HG02970 (cell line): Measurements from ENCODE around the gene FIG4.
"Not testable (repeated sequence)": the region's sequence is repeated elsewhere in the genome, so short reads cannot be mapped to it uniquely, and the experiment has no call there.

Source experiments
- ATAC-seq: cut with Tn5 transposase; IDR thresholded peaks from one replicate; pipeline ENCODE4 v1.9.1; 2021; ENCODE audit warnings: mild to moderate bottlenecking, moderate library complexity, moderate number of reproducible peaks; ENCODE audit not compliant: unreplicated experiment, low FRiP score

Gene FIG4

GRCh38 chr6:109747221-109747620 lies 56.1 kb downstream of the FIG4 start:
- ATAC-seq: no peak

GRCh38 chr6:109759098-109759955 lies 68.2 kb downstream of the FIG4 start:
- no peak for ATAC-seq

- no peak for ATAC-seq
Observed at GRCh38 chr6:109760208-109760607, 69.1 kb downstream of the FIG4 start.

DNA sequence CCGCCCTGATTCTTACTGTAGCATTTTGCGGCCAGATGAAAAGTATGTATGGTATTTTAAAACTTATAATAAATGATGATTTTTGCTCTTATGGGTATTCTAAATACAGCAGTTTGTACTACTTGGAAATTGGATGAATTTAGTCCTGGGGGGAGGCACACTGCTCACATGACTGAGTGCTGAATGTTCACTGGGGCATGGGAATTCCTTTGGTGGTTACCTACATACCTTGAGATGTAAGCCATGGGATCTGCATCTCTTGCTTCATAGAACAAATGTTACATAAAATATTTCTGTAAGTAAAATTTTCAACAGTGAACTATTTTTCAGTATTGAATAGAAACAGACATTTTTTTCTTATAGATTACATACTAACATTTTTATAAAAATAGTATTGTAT lies 71.1 kb downstream of the FIG4 start:
- no peak for ATAC-seq

DNA sequence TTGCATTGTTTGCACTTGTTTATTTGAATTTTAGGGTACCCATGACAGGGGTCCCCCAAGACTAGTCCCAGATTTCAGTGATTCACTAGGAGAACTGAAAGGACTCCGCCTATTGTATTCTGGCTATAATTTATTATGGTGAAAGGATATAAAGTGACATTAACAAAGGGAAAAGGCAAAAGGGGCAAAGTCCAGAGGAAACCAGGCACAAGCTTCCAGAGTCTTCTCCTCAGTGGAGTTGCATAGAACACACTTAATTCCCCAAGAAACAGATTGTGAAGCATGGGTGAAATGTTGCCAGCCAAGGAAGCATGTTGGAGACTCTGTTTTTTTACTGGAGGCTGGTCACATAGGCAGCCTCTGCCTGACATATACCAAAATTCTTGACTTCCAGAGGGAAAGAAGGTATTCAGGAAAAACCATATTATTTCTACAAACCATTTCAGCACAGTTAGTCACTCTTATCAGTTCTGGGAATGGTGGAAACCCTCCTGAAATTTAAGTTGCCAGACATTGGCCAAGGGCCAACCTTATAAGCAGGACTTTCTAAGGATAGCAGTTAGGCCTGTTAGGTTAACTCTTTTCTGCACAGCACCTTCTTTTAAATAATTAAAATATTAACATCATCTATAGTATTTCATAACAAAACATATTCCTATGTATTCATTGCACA lies 71.8 kb downstream of the FIG4 start:
- no peak for ATAC-seq

DNA sequence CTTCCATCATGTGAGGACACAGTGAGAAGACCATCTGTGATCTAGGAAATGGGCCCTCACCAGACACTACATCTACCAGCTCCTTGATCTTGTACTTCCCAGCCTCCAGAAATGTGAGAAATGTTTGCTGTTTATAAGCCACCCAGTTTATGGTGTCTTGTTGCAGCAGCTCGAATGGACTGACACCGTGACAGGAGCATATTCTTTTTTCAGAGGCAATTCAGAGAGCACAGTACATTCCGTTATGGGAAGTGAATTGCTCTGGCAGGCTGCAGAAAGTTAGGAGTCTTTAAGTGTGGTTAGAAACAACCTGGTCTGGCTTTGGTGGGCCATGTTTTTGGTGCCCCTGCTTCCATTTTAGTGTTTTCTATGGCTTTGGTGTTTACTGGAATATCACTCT lies 75.1 kb downstream of the FIG4 start:
- ATAC-seq: no peak

GRCh38 chr6:109767961-109768360 lies 76.9 kb downstream of the FIG4 start:
- ATAC-seq: no peak

DNA sequence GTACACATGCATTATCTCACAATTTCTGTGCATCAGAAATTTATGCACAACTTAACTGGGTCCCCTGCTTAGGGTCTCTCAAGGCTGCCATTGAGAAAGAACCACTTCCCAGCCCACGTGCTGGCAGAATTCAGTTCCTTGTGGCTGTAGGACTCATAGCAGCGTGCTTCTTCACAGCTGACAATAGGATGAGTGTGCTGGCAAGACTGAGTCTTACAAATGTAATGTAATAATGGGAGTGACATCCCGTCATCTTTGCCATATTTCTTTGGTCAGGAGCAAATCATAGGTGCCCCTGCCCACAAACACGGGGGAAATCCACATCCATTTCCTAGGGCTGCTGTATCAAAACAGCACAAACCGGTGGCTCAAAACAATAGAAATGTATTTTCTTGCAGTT lies 77.4 kb downstream of the FIG4 start:
- no peak for ATAC-seq

DNA sequence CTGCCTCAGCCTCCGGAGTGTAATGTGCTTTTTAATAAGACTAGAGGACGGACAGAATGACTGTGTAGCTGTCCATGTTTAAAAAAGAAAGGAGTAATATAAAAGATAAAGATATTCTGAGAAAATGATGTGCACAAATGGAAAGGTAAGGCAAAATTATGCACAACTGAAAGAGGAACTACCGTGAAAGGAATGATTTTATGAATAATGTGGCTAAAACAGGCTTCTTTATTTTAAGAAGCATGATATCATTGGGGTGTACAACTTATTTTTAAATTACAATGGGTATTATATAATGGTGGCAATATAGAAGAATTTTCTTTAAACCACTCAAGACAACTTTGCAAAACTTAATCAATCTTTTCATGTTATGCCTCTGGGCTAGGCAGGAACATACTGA lies 78.1 kb downstream of the FIG4 start:
- ATAC-seq: no peak

GRCh38 chr6:109770047-109770446 lies 79.0 kb downstream of the FIG4 start:
- no peak for ATAC-seq

DNA sequence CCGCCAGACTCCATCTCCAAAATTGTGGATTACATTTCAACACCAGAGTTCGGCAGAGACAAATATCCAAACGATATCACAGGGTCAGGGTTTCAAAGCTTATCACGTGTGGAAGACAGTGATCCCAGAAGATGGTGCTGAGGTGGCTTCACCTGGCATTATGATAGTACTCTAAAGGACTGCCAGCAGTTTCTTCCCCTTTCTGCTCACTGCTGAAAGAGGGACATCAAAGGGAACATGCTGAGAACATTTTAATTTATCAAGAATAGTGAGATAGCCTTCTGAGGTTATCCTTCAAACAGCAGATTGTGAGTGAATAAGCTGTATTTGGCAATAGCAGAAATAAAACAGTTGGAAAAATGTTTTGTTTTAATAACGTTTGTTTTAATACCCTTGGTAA lies 79.7 kb downstream of the FIG4 start:
- ATAC-seq: no peak

- ATAC-seq: not testable (repeated sequence)
Observed at GRCh38 chr6:109771939-109772755, 81.1 kb downstream of the FIG4 start.

GRCh38 chr6:109772883-109773431 lies 81.9 kb downstream of the FIG4 start:
- no peak for ATAC-seq

- no peak for ATAC-seq
Observed at GRCh38 chr6:109781001-109781400, 89.9 kb downstream of the FIG4 start.

GRCh38 chr6:109782491-109782999 lies 91.4 kb downstream of the FIG4 start:
- no peak for ATAC-seq

- ATAC-seq: no peak
Observed at GRCh38 chr6:109783250-109783986, 92.3 kb downstream of the FIG4 start.

- ATAC-seq: no peak
Observed at GRCh38 chr6:109787312-109787711, 96.2 kb downstream of the FIG4 start.

GRCh38 chr6:109788687-109789086 lies 97.6 kb downstream of the FIG4 start:
- ATAC-seq: no peak

DNA sequence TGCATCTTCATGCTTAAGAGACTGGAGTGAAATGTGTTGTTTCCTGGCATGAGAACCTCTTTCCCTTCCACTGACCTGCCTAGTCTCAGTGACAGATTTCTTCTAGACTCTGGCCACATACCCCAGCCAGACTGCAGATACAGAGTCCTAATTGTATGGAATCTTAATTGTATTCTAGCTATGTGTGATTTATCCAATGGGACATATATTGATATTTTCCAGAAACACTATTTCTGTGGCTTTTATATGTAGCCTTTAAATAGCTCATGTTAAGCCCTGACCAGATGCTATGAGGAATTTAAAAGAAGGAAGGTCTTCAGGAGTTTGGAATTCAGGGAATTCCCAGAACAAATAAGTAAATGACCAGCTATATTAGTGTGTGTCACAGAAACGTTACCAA lies 99.0 kb downstream of the FIG4 start:
- ATAC-seq: no peak

GRCh38 chr6:109791301-109791700 lies 100.2 kb downstream of the FIG4 start:
- ATAC-seq: no peak
